Large intestine (tissue), 1 donor: ENCODE measurements around the gene NODAL. TPM values are rescaled to one million over a fixed set of nuclear protein-coding genes. Genes with fewer than 3 reads are reported as not detected.

Source experiments
- polyA plus RNA-seq: library from polyadenylated mRNA; unstranded; fragments of 120-200 nt; gene quantifications from one replicate; pipeline ENCODE4 v1.2.1, GENCODE V29; 2013

NODAL gene
- polyA plus RNA-seq, 1 donor, result 0.33 TPM

Other genes with a start within 250 kb of the NODAL start
- 137 TPM for gene PPA1, start 208.3 kb downstream of the NODAL start, polyA plus RNA-seq
- gene NPFFR1, start 157.7 kb downstream of the NODAL start, polyA plus RNA-seq, result 0.31 TPM
- 6.3 TPM for gene LRRC20, start 59.1 kb downstream of the NODAL start, polyA plus RNA-seq
- gene EIF4EBP2, start 37.5 kb downstream of the NODAL start, polyA plus RNA-seq, result 64.1 TPM
- gene PALD1, start 37.1 kb upstream of the NODAL start, polyA plus RNA-seq, result 6.1 TPM
- 2.0 TPM for gene PRF1, start 161.1 kb upstream of the NODAL start, polyA plus RNA-seq
- gene ADAMTS14, start 230.8 kb upstream of the NODAL start, polyA plus RNA-seq, result 7.2 TPM